GM18951 (cell line): ENCODE measurements around the gene RPS19BP1.
"Not testable (repeated sequence)": the region's sequence is repeated elsewhere in the genome, so short reads cannot be mapped to it uniquely, and the experiment has no call there.

Experiments
- POLR2A ChIP-seq: IDR thresholded peaks from 4 replicates; pipeline ENCODE4 v1.6.1; 2011; ENCODE audit warnings: mild to moderate bottlenecking; ENCODE audit not compliant: insufficient read length, insufficient read depth; ENCODE audit errors: extremely low read depth
- in situ Hi-C: fragments of 300-500 bp; cut with MboI; formaldehyde crosslinking; loops from one replicate; pipeline ENCODE4 v1.12.0; 2022; ENCODE audit warnings: low sequenced_read_pairs, mixed read lengths, inconsistent platforms; ENCODE audit not compliant: unreplicated experiment

Gene RPS19BP1

DNA sequence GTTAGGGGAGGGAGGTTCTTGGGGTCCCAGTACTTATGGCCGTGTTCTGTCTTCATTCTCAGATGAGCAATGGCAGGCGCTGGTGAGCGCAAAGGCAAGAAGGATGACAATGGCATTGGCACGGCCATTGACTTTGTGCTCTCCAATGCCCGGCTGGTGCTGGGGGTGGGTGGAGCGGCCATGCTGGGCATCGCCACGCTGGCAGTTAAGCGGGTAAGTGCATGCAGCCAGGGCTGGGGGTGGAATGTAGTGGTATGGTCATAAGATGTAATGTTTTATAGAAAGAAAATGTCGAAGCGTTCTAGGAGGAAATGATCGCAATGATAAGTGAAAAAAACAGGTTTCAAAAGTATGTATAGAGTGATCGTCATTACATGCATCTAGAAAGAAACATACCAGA, 21.3 kb downstream of the RPS19BP1 start:
- in situ Hi-C loops: no loop called here

DNA sequence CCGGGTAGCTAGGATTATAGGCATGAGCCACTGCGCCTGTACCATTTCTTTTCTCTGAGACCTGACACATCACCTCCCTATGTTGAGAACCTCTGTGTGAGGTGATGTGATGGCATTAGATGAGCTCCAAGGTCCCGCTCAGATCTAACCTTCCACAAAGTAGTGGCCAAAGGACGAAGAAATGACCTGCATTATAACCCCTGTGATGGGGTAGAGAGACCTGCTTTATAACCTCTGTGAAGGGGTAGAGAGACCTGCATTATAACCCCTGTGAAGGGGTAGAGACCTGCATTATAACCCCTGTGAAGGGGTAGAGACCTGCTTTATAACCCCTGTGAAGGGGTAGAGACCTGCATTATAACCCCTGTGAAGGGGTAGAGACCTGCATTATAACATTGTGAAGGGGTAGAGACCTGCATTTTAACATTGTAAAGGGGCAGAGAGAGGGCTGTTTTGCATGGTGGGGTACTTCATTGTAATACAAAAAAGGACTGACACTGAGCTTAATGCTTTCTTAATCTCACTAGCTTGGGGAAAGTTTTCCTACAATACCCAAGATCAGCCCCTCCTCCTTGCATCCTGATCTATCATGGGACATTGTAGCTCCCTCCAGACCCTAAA, 21.9 kb downstream of the RPS19BP1 start:
- no peak for TF ChIP-seq POLR2A
- in situ Hi-C loops: no loop called here

More for the DNA sequence above, 21.3 kb downstream of the RPS19BP1 start:
- TF ChIP-seq POLR2A: no peak

DNA sequence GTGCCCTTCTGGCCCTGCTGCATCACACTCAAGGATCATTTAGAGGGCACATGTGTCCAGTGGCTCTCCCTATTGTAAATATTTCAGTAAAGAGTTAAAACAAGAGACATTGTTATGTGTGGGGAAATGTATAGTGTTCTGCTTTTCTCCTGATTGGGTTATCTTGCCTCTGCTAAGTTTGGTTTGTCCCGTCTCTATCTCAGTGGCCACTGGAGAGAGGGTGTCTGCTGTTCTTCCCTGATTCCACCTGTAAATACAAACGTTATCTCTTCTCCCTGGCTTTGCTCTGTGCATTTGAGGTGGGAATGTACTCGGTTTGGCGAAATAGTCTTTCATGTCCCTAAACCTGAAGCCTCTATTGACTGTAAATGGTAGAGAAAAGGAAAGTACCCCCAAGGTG, 24.2 kb downstream of the RPS19BP1 start:
- in situ Hi-C loops: no loop called here

DNA sequence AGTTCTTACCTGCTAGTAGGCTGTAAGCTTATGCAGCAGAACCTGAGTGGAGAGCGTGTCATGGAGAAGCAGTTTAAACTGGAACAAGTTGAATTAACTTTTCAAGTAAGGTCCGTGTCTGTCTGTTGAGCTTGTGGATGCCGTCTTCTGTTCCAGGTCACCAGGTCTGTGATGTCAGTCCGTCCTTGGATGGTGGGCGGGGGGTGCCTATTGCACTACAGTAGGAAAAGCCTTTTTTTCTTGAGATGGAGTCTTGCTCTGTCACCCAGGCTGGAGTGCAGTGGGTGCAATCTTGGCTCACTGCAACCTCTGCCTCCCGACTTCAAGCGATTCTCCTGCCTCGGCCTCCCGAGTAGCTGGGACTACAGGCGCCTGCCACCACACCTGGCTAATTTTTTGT, 25.5 kb downstream of the RPS19BP1 start:
- in situ Hi-C loops: not testable (repeated sequence)

More for the DNA sequence above, 24.2 kb downstream of the RPS19BP1 start:
- no peak for TF ChIP-seq POLR2A

DNA sequence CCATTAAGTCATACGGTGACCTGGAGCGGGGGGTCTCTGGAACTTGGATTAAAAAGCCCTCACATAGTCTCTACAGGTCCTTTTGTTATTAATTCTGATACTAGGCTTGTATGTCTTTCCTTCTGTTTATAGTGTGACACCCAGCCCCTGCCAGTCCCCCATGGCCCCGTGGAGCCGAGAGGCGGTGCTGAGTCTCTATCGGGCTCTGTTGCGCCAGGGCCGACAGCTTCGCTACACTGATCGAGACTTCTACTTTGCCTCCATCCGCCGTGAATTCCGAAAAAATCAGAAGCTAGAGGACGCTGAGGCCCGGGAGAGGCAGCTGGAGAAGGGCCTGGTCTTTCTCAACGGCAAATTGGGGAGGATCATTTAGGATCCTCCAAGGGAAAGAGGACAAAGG, 28.5 kb downstream of the RPS19BP1 start:
- in situ Hi-C loops: no loop called here
- TF ChIP-seq POLR2A: no peak

DNA sequence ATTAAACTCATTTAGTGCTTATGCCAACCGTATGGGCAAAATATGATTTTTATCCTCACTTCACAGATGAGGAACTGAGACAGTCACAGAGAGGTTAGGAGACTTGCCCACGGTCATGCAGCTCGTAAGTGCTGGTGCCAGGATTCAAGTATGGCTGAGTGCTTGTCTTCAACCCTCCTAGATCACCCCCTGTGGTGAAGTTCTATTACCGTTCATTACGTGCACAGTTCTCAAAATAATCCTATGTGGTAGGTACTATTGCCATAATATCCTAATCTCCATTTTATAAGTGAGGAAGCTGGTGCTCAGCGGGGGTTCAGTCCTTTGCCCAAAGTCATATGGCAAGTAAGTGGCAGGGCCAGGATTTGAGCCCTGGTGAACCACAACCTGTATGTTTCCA, 28.9 kb downstream of the RPS19BP1 start:
- in situ Hi-C loops: no loop called here
- no peak for TF ChIP-seq POLR2A

DNA sequence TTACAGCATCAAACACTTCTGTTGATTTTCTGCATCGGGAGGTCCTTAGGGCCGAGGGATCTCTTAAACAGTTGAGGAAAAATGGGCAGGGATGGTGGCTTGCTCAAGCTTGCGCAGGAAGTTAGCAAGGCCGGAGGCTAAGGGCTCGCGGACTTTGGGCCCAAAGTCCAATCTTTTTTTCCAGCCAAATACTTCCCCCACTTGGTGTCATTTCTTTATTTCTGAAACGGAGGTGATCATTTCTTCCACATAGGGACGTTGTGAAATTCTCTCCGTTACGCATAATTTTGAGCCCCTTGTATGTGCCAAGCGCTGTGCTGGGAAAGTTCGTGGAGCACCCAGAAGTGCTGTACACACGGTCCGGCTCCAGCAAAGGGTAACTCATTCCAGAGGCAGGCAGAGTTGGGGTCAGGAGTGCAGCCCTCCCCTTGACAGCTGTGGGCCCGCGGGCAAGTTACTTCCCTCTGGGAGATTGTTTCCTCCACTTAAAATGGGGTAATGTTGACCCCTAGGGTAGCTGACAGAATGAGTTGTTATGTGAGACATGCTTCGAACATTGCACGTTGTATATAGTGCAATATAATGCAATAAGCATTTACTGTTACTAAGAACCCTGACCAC, 29.6 kb downstream of the RPS19BP1 start:
- in situ Hi-C loops: no loop called here
- TF ChIP-seq POLR2A: no peak

DNA sequence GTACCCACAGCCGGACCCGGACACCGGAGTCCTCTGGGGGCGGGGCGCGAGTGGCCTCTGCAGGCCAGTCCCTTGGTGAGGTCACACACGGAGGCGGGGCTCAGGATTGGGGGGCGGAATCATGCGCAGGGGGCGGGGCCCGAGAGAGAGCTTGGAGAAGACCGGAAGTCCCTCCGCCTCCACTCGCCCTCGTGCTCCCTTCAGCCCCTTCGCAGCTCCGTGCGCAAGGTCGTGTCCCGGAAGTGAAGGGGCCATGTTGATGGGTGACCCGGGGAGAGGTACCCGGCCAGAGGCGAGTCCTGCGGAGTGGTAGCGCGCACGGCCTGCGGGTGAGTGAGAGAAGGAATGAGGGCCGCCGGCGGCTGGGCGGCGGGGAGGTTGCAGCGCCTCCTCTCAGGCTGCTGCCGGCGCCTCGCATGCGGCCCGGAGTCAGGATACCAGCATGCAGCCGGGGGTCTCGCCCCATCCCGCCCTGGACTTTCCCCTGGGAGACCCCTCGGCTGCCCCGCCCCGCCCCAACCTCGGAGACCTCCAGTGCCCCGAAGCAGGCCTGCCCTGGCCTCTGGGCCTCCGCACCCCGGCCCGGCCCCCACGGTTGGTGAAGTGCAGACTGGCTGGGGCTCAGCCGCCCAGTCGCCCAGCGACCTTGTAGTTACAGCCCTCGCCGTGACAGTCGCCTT, 30.3 kb downstream of the RPS19BP1 start, which contains the start of gene MIEF1:
TSS of gene MIEF1 (plus strand) at position 182 of the 680 bp plus-strand sequence. CDS start 9,005 bp downstream, outside the sequence.
- in situ Hi-C loops: no loop called here
- TF ChIP-seq POLR2A: peak; percentile 82

DNA sequence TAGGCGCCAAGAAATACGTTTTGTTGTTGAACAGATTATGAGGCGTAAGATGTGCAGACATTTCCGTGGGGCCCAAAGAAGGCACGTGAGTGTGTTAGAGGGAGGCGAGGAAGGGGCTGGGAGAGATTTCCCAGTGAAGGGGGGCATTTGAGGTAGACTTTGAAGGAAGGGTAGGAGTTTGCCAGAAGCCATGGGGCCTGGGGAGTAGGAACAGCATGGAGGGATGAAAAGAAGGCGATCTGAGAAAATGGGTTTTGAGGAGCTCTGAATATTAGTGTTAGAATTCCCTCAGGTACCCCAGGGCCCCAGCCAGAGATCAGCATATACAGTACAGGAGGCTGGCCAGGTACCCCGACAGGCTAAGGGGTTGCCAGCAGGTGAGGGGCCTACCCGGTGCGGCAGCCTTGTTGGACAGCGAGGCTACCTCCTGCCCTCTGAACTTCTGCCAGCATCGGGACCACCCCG, 30.9 kb downstream of the RPS19BP1 start:
- no peak for TF ChIP-seq POLR2A

DNA sequence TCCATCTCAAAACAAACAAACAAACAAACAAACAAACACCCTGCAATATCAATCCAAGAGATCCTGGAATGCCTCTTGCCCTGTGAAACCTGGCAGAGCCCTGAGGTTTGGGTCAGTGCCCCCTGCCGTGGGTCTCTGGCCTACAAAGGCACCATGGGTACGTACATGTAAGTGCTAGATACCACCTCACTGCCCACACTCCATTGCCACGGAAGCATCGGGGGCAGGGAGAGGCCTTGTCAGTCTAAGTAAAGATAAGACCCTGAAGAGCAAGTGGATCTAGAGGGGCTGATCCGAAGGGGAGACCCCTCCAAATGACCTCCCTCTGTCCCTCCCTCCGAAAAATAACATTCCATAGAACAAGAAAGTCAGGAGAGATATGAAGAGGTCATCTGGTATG, 32.4 kb downstream of the RPS19BP1 start:
- in situ Hi-C loops: no loop called here
- no peak for TF ChIP-seq POLR2A

More for the DNA sequence above, 30.9 kb downstream of the RPS19BP1 start:
- in situ Hi-C loops: no loop called here

DNA sequence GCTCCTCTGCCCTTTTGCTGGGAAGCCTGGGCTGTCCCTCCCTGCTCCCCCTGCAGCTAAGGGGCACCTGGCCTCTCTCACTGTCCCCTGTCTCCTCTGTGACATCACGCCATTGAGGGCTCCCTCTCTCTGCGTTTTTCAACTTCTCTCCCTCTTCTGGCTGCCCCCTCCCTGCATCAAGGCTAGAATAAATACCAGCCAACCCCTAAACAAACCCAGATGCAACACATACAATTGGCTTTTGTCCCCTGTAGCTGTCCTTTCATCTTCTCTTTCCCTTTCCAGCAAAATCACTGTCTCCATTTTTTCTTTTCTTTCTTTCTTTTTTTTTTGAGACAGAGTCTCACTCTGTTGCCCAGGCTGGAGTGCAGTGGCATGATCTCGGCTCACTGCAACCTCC, 33.7 kb downstream of the RPS19BP1 start:
- in situ Hi-C loops: no loop called here
- no peak for TF ChIP-seq POLR2A

DNA sequence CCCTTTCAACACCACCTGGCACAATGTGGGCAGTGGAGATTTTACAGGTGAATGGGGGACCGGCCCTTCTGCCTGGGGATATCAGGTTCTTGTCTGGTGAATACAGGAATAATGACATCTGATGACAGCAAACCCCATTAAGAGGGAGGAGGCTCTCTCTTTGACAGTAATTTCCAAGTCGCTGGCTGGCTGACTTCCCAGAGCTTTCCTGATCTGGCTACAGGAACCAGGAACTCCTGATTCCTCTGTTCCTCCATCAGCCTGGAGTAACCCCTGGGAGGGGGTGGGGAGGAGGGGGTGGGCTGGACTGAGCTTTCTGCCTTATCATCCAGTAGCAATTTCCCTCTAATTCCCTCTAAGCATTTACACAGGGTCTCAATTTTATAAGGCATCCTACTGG, 34.2 kb downstream of the RPS19BP1 start:
- TF ChIP-seq POLR2A: no peak
- in situ Hi-C loops: no loop called here

DNA sequence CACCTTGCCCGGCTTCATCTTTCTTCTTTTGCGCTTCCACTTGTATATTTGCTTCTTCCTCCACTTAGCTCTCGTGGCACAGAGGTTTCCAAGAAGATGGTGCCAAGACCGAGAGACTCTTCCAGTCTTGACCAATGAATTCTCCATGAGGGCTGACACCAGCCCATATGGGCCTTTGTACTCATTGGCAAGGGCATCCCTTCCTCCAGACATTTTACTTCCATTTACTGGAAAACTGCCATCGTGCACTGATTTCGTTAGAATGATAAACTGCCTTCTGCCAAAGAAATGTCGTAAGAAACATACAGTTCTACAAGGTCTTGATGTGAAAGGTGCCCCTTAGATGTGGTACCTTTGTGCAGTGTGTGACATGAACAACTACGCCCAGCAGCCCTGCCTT, 35.1 kb downstream of the RPS19BP1 start:
- in situ Hi-C loops: no loop called here
- no peak for TF ChIP-seq POLR2A
